GM23338 (cell line): ENCODE measurements around the gene NSRP1. TPM values are rescaled to one million over a fixed set of nuclear protein-coding genes. Genes with fewer than 3 reads are reported as not detected.

Source experiments
- ATAC-seq: fragments of 200-7000 bp; cut with Tn5 transposase; 3 replicates; pipeline ENCODE4 v1.9.1; 2020
- DNase-seq: peaks from one replicate; pipeline ENCODE4 v3.0.0-alpha.2; 2015; ENCODE audit warnings: low spot score
- H2AFZ ChIP-seq: fragments of 200-600 bp; sonication (generic); 2 replicates; pipeline ENCODE4 v1.8.0; 2016; ENCODE audit warnings: antibody characterized with exemption, mild to moderate bottlenecking, moderate library complexity
- H3F3A ChIP-seq: fragments of 200-600 bp; sonication (generic); replicated peaks from 2 replicates; pipeline ENCODE4 v1.8.0; 2017; ENCODE audit warnings: antibody characterized with exemption, mixed run types, low read depth
- H3K27ac ChIP-seq: fragments of 200-600 bp; sonication (generic); 2 replicates; pipeline ENCODE4 v1.6.1; 2016; ENCODE audit warnings: low read depth
- H3K27me3 ChIP-seq: fragments of 200-600 bp; sonication (generic); 2 replicates; pipeline ENCODE4 v1.8.0; 2016; ENCODE audit warnings: mild to moderate bottlenecking, mixed run types, moderate library complexity; ENCODE audit not compliant: insufficient read depth
- H3K36me3 ChIP-seq: fragments of 200-600 bp; sonication (generic); 2 replicates; pipeline ENCODE4 v1.8.0; 2016; ENCODE audit warnings: mild to moderate bottlenecking; ENCODE audit not compliant: insufficient read depth
- H3K4me1 ChIP-seq: fragments of 200-600 bp; sonication (generic); 2 replicates; pipeline ENCODE4 v1.8.0; 2016; ENCODE audit warnings: mild to moderate bottlenecking, moderate library complexity; ENCODE audit not compliant: insufficient read depth
- H3K4me2 ChIP-seq: fragments of 200-600 bp; sonication (generic); 2 replicates; pipeline ENCODE4 v1.7.1; 2017; ENCODE audit warnings: mixed run types
- H3K4me3 ChIP-seq: fragments of 200-600 bp; sonication (generic); 2 replicates; pipeline ENCODE4 v1.6.1; 2016; ENCODE audit warnings: mixed run types
- H3K79me2 ChIP-seq: fragments of 200-600 bp; sonication (generic); replicated peaks from 2 replicates; pipeline ENCODE4 v1.8.0; 2017; ENCODE audit warnings: mild to moderate bottlenecking; ENCODE audit not compliant: insufficient read depth
- H3K9me2 ChIP-seq: fragments of 200-600 bp; sonication (generic); 2 replicates; pipeline ENCODE4 v1.8.0; 2017; ENCODE audit not compliant: insufficient read depth
- H4K20me1 ChIP-seq: fragments of 200-600 bp; sonication (generic); replicated peaks from 2 replicates; pipeline ENCODE4 v1.8.0; 2017; ENCODE audit warnings: mild to moderate bottlenecking; ENCODE audit not compliant: insufficient read depth
- H3K27ac Mint-ChIP-seq: 2 replicates; pipeline ENCODE4 v1.8.0; 2020; ENCODE audit warnings: inconsistent platforms, mild to moderate bottlenecking, moderate library complexity, mixed read lengths
- H3K27me3 Mint-ChIP-seq: 3 replicates; pipeline ENCODE4 v1.8.0; 2022; ENCODE audit warnings: low read depth, mild to moderate bottlenecking, moderate library complexity, mixed read lengths, inconsistent platforms; ENCODE audit not compliant: insufficient read depth, poor library complexity
- H3K36me3 Mint-ChIP-seq: 3 replicates; pipeline ENCODE4 v1.8.0; 2021; ENCODE audit warnings: low read depth, mild to moderate bottlenecking, inconsistent platforms, moderate library complexity, mixed read lengths
- H3K4me1 Mint-ChIP-seq: 3 replicates; pipeline ENCODE4 v1.8.0; 2020; ENCODE audit warnings: mild to moderate bottlenecking, inconsistent platforms, mixed read lengths
- H3K4me3 Mint-ChIP-seq: 3 replicates; pipeline ENCODE4 v1.8.0; 2021; ENCODE audit warnings: moderate library complexity, mild to moderate bottlenecking, inconsistent platforms, mixed read lengths
- H3K9me3 Mint-ChIP-seq: 3 replicates; pipeline ENCODE4 v1.8.0; 2020; ENCODE audit warnings: moderate library complexity, mild to moderate bottlenecking, inconsistent platforms, mixed read lengths
- CREB1 ChIP-seq: fragments of 250-450 bp; sonication (Bioruptor Pico); IDR thresholded peaks from 2 replicates; pipeline ENCODE4 v1.5.0; 2020; ENCODE audit warnings: low read depth, mild to moderate bottlenecking, moderate library complexity
- EZH2 ChIP-seq: fragments of 200-600 bp; sonication (generic); IDR thresholded peaks from one replicate; pipeline ENCODE4 v1.8.0; 2017; ENCODE audit warnings: antibody characterized with exemption, mild to moderate bottlenecking, low read depth; ENCODE audit not compliant: unreplicated experiment
- EZH2phosphoT487 ChIP-seq: fragments of 200-600 bp; sonication (generic); IDR thresholded peaks from one replicate; pipeline ENCODE4 v1.8.1; 2018; ENCODE audit warnings: antibody characterized with exemption; ENCODE audit not compliant: unreplicated experiment
- JUNB ChIP-seq: IDR thresholded peaks from one replicate; pipeline ENCODE4 v1.6.1; 2016; ENCODE audit warnings: antibody characterized with exemption; ENCODE audit not compliant: unreplicated experiment
- NANOG ChIP-seq: IDR thresholded peaks from 2 replicates; pipeline ENCODE4 v1.6.1; 2016; ENCODE audit warnings: antibody characterized with exemption, borderline replicate concordance
- POLR2AphosphoS5 ChIP-seq: IDR thresholded peaks from 2 replicates; pipeline ENCODE4 v1.6.1; 2016; ENCODE audit warnings: antibody characterized with exemption, low read depth
- STAT1 ChIP-seq: IDR thresholded peaks from one replicate; pipeline ENCODE4 v1.6.1; 2016; ENCODE audit warnings: antibody characterized with exemption; ENCODE audit not compliant: unreplicated experiment
- ZNF114 ChIP-seq: fragments of 250-450 bp; sonication (Bioruptor Pico); IDR thresholded peaks from 2 replicates; pipeline ENCODE4 v1.5.0; 2020; ENCODE audit warnings: mild to moderate bottlenecking, moderate library complexity
- ZNF331 ChIP-seq: fragments of 250-450 bp; sonication (Bioruptor Pico); IDR thresholded peaks from 2 replicates; pipeline ENCODE4 v1.5.0; 2020; ENCODE audit warnings: low read depth, mild to moderate bottlenecking, moderate library complexity
- polyA plus RNA-seq: library from polyadenylated mRNA; unstranded; fragments of >200 nt; fragmentation: Nextera tagmentation; extraction: Ambion mirVana; gene quantifications from 2 replicates; pipeline ENCODE4 v1.2.1, GENCODE V29; 2016
- total RNA-seq: library from RNA; depleted of rRNA; stranded (reverse); fragments of >200 nt; shearing (Covaris generic); gene quantifications from 2 replicates; pipeline ENCODE4 v1.2.3, GENCODE V29; 2014
- TF ChIP-seq, protein P1 (sequence below): fragments of 250-450 bp; sonication (Bioruptor Pico); IDR thresholded peaks from 2 replicates; pipeline ENCODE4 v1.5.0; 2020; ENCODE audit warnings: mild to moderate bottlenecking, moderate library complexity
- TF ChIP-seq, protein P2 (sequence below): IDR thresholded peaks from 2 replicates; pipeline ENCODE4 v1.6.1; 2016; ENCODE audit warnings: antibody characterized with exemption
- TF ChIP-seq, protein P3 (sequence below), 2 experiments: fragments of 200-600 bp in 1 of 2; sonication (generic) in 1 of 2; conservative IDR thresholded peaks; 2 replicates each; pipeline versions ENCODE4 v1.5.1 to v1.6.1; 2016 to 2017; ENCODE audit warnings: antibody characterized with exemption in 2 of 2, low read depth in 2 of 2, mild to moderate bottlenecking in 2 of 2, moderate library complexity in 1 of 2

NSRP1 gene
- total and polyA plus RNA-seq, 2 experiments from 2014 or later, result 15.7 to 110 TPM

DNA sequence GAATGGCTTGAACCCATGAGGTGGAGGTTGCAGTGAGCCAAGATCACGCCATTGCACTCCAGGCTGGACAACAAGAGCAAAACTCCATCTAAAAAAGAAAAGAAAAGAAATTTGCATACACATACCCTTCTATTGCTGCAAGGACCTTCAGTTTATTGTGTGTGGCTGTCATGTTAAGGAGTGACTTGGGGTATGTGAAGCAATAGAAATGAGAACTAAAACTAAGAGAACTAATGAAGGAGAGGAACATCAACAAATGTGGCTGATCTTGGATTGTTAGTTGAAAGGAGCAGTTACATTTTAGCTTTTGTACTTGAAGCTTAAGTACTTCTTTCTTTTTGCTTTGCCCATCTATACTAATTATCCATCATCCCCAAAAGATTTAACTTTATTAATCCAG lies 12.7 kb upstream of the NSRP1 start (continued):
- TF ChIP-seq, protein P1, sequence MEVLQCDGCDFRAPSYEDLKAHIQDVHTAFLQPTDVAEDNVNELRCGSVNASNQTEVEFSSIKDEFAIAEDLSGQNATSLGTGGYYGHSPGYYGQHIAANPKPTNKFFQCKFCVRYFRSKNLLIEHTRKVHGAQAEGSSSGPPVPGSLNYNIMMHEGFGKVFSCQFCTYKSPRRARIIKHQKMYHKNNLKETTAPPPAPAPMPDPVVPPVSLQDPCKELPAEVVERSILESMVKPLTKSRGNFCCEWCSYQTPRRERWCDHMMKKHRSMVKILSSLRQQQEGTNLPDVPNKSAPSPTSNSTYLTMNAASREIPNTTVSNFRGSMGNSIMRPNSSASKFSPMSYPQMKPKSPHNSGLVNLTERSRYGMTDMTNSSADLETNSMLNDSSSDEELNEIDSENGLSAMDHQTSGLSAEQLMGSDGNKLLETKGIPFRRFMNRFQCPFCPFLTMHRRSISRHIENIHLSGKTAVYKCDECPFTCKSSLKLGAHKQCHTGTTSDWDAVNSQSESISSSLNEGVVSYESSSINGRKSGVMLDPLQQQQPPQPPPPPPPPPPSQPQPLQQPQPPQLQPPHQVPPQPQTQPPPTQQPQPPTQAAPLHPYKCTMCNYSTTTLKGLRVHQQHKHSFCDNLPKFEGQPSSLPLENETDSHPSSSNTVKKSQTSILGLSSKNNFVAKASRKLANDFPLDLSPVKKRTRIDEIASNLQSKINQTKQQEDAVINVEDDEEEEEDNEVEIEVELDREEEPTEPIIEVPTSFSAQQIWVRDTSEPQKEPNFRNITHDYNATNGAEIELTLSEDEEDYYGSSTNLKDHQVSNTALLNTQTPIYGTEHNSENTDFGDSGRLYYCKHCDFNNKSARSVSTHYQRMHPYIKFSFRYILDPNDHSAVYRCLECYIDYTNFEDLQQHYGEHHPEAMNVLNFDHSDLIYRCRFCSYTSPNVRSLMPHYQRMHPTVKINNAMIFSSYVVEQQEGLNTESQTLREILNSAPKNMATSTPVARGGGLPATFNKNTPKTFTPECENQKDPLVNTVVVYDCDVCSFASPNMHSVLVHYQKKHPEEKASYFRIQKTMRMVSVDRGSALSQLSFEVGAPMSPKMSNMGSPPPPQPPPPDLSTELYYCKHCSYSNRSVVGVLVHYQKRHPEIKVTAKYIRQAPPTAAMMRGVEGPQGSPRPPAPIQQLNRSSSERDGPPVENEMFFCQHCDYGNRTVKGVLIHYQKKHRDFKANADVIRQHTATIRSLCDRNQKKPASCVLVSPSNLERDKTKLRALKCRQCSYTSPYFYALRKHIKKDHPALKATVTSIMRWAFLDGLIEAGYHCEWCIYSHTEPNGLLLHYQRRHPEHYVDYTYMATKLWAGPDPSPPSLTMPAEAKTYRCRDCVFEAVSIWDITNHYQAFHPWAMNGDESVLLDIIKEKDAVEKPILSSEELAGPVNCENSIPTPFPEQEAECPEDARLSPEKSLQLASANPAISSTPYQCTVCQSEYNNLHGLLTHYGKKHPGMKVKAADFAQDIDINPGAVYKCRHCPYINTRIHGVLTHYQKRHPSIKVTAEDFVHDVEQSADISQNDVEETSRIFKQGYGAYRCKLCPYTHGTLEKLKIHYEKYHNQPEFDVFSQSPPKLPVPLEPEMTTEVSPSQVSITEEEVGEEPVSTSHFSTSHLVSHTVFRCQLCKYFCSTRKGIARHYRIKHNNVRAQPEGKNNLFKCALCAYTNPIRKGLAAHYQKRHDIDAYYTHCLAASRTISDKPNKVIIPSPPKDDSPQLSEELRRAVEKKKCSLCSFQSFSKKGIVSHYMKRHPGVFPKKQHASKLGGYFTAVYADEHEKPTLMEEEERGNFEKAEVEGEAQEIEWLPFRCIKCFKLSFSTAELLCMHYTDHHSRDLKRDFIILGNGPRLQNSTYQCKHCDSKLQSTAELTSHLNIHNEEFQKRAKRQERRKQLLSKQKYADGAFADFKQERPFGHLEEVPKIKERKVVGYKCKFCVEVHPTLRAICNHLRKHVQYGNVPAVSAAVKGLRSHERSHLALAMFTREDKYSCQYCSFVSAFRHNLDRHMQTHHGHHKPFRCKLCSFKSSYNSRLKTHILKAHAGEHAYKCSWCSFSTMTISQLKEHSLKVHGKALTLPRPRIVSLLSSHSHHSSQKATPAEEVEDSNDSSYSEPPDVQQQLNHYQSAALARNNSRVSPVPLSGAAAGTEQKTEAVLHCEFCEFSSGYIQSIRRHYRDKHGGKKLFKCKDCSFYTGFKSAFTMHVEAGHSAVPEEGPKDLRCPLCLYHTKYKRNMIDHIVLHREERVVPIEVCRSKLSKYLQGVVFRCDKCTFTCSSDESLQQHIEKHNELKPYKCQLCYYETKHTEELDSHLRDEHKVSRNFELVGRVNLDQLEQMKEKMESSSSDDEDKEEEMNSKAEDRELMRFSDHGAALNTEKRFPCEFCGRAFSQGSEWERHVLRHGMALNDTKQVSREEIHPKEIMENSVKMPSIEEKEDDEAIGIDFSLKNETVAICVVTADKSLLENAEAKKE (CRISPR knock-in tag), result no peak
- TF ChIP-seq CREB1 (no peak), ZNF331 (CRISPR knock-in tag) (no peak), ZNF114 (CRISPR knock-in tag) (no peak)

DNA sequence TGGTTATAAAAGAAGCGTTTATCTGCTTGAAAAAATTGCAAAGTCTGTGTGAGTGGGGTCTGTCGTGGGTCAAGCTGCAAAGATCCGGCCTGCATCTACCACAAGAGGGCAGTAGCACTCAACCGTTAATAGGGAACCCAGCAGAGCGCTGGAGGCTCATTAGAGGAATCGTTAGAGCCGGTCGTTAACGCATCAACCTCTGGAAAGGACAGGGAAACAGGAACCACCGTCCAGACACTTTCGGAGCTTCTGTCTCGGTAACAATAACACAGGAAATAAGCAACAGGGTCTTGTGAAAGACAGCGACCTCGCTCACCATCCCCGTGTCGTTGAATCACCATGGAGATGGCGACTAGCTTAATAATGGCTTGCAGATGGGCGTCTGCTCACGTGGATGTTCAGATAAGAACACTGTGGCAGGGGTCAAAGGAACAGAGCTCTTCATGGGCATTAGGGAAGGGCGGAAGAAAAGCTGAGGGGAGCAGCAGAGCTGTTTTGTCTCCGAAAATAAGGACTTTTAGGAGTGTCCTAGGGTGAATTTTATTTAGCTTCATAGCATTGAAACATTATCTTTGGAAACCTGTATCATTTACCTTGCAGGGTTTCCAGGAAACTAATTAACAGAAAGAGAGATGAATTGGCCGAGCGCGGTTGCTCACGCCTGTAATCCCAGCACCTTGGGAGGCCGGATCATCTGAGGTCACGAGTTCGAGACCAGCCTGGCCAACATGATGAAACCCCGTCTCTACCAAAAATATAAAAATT lies 11.9 kb upstream of the NSRP1 start:
- Mint-ChIP-seq H3K4me1 (peaks cover 3% of the 10 kb centered on the region; the same call in 1 of the 3 replicates), H3K36me3 (no peaks in the 10 kb centered on the region), H3K4me3 (peak overlapping the region; percentile 75), H3K27ac (peak overlapping the region; percentile 39; the same call in 1 of the 2 replicates), H3K9me3 (no peaks in the 10 kb centered on the region), H3K27me3 (peaks cover 5% of the 10 kb centered on the region)
- DNase-seq (peak; percentile 95), ATAC-seq (peak; percentile 98)
- peak overlapping the region; percentile 43 for H3K4me3 ChIP-seq
- no peaks in the 10 kb centered on the region for H3K79me2 ChIP-seq
- H3K27ac ChIP-seq, result no peak overlapping the region
- H3K27me3 ChIP-seq, result no peaks in the 10 kb centered on the region
- H3F3A ChIP-seq, result no peaks in the 10 kb centered on the region
- no peaks in the 10 kb centered on the region for H4K20me1 ChIP-seq
- peak overlapping the region; percentile 51 for H3K4me2 ChIP-seq
- peak overlapping the region; percentile 11; the same call in 1 of the 2 replicates for H2AFZ ChIP-seq
- no peaks in the 10 kb centered on the region for H3K36me3 ChIP-seq
- no peaks in the 10 kb centered on the region for H3K9me2 ChIP-seq
- H3K4me1 ChIP-seq, result no peaks in the 10 kb centered on the region
- TF ChIP-seq ZNF331 (CRISPR knock-in tag), result no peak
- TF ChIP-seq STAT1, result no peak
- TF ChIP-seq CREB1, result no peak
- TF ChIP-seq POLR2AphosphoS5, result 0 out of 2 replicates have a peak, but pooled peaks have one; percentile 16
- 0 out of 2 replicates have a peak, but pooled peaks have one; percentile 27 for TF ChIP-seq NANOG
- TF ChIP-seq, protein P2, sequence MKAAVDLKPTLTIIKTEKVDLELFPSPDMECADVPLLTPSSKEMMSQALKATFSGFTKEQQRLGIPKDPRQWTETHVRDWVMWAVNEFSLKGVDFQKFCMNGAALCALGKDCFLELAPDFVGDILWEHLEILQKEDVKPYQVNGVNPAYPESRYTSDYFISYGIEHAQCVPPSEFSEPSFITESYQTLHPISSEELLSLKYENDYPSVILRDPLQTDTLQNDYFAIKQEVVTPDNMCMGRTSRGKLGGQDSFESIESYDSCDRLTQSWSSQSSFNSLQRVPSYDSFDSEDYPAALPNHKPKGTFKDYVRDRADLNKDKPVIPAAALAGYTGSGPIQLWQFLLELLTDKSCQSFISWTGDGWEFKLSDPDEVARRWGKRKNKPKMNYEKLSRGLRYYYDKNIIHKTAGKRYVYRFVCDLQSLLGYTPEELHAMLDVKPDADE, result no peak
- no peak for TF ChIP-seq EZH2
- TF ChIP-seq JUNB, result no peak
- TF ChIP-seq EZH2phosphoT487, result no peak
- TF ChIP-seq, protein P3, sequence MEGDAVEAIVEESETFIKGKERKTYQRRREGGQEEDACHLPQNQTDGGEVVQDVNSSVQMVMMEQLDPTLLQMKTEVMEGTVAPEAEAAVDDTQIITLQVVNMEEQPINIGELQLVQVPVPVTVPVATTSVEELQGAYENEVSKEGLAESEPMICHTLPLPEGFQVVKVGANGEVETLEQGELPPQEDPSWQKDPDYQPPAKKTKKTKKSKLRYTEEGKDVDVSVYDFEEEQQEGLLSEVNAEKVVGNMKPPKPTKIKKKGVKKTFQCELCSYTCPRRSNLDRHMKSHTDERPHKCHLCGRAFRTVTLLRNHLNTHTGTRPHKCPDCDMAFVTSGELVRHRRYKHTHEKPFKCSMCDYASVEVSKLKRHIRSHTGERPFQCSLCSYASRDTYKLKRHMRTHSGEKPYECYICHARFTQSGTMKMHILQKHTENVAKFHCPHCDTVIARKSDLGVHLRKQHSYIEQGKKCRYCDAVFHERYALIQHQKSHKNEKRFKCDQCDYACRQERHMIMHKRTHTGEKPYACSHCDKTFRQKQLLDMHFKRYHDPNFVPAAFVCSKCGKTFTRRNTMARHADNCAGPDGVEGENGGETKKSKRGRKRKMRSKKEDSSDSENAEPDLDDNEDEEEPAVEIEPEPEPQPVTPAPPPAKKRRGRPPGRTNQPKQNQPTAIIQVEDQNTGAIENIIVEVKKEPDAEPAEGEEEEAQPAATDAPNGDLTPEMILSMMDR (conservative IDR thresholded peaks at IDR 0.05; ENCODE audit: low read depth in 2 of 2), result peak; percentile 92 to 96
- no peak for TF ChIP-seq ZNF114 (CRISPR knock-in tag)
